Stimulated activated naive B cell treated with anti-CD40 and anti-IgM and Interleukin-4, amounts not matched to agents 10 μg/mL and 1 μg/mL and 100 μg/mL, for 72 hours (primary cell): Measurements from ENCODE around the gene DNAJC18.
"Not testable (repeated sequence)": the region's sequence is repeated elsewhere in the genome, so short reads cannot be mapped to it uniquely, and the experiment has no call there.

Source experiments
- ATAC-seq, 2 donors: fragments of 150-1000 bp; cut with Tn5 transposase; replicated peaks; 2 replicates each; pipeline ENCODE4 v1.10.0; 2021; ENCODE audit warnings: moderate library complexity in 1 of 2
- DNase-seq: peaks from one replicate; pipeline ENCODE4 v3.0.0; 2021
- H3K27ac Mint-ChIP-seq: one replicate; pipeline ENCODE4 v1.8.0; 2022; ENCODE audit warnings: mild to moderate bottlenecking, mixed read lengths
- H3K27me3 Mint-ChIP-seq, 2 donors: one replicate each; pipeline ENCODE4 v1.8.0; 2022; ENCODE audit warnings: mixed read lengths in 2 of 2
- H3K36me3 Mint-ChIP-seq, 2 donors: one replicate each; pipeline ENCODE4 v1.8.0; 2022; ENCODE audit warnings: mixed read lengths in 2 of 2, mild to moderate bottlenecking in 1 of 2
- H3K4me1 Mint-ChIP-seq, 2 donors: one replicate each; pipeline ENCODE4 v1.8.0; 2022; ENCODE audit warnings: mixed read lengths in 2 of 2, mild to moderate bottlenecking in 1 of 2
- H3K4me3 Mint-ChIP-seq, 2 donors: one replicate each; pipeline ENCODE4 v1.8.0; 2022; ENCODE audit warnings: mild to moderate bottlenecking in 2 of 2, mixed read lengths in 2 of 2, moderate library complexity in 1 of 2
- H3K9me3 Mint-ChIP-seq, 2 donors: one replicate each; pipeline ENCODE4 v1.8.0; 2022; ENCODE audit warnings: mixed read lengths in 2 of 2, mild to moderate bottlenecking in 1 of 2

DNAJC18 gene

DNA sequence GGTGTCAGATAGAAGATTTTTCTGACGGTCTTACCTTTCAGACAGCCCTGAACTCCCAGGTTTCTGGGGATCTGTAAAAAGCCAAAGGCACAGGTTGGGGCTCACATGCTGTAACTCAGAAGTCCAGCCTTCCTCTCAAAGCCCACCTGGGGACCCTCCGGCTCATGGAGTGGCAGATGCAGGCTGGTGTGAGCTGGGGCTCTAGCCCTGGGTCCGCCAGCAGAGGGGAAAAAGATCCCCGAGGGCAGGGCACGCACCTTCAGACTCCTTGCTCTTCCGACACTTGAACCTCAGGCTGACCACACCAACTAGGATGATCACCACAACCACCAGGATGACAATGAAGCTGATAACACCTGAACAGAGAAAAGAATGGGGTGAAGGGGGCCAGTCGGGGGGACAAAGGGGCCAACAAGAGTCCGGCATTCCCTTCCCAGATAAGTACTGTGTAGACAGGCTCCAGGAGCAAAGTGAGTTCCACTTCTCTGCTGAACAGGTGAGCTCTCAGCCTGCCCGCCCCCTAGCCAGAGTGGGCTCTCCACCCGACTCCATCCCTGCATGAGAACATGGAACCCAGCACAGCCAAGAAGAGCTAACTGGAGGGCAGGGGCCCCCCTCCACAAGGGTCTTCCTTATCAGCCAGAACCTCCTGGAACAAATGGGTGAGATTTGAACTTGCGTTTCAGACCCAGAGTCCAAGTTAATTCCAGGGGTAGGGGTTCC, 15.4 kb upstream of the DNAJC18 start:
- Mint-ChIP-seq H3K27me3 (no peaks in the 10 kb centered on the region), H3K36me3 (no peaks in the 10 kb centered on the region), H3K9me3 (peaks cover 0 to 2% of the 10 kb centered on the region in 2 donors), H3K4me3 (no peak overlapping the region), H3K27ac (peak overlapping the region; percentile 14), H3K4me1 (peaks cover 25 to 26% of the 10 kb centered on the region in 2 donors)
- ATAC-seq (no peak), DNase-seq (no peak)

- Mint-ChIP-seq H3K4me3 (no peak overlapping the region), H3K36me3 (no peaks in the 10 kb centered on the region), H3K9me3 (peaks cover 0 to 2% of the 10 kb centered on the region in 2 donors), H3K27me3 (no peaks in the 10 kb centered on the region), H3K4me1 (peaks cover 24% of the 10 kb centered on the region in 2 donors), H3K27ac (peak overlapping the region; percentile 27)
- ATAC-seq (peak; percentile 44 to 58), DNase-seq (peak; percentile 23)
These were observed 14.6 kb upstream of the DNAJC18 start for GRCh38 chr5:139453683-139454567.

DNA sequence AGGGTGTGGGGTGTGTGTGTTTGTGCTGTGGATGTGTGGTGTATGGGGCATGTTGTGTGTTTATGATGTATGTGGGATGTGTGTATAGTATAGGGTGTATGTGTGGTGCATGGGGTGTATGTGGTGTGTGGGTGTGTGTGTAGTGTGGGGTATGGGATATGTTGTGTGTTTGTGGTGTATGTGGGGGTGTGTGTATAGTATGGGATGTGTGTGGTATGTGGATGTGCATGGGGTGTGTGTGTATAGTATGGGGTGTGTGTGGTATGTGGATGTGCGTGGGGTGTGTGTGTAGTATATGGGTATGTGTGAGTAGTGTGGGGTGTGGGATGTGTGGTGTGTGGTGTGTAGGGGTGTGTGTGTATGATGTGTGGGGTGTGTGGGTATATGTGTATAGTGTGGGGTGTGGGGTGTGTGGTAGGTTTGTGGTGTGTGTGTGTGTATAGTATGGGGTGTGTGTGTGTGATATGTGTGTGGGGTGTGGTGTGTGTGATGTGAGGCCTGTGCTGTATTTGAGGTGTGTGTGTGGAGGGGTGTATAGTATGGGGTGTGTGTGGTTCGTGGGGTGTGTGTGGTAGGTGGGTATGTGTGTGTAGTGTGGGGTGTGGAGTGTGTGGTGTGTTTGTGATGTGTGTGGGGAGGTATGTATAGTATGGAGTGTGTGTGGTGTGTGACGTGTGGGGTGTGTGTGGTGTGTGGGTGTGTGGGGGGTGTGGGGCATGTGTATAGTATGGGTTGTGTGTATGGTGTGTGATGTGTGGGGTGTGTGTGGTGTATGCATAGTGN, 12.7 kb upstream of the DNAJC18 start:
- H3K9me3 Mint-ChIP-seq = peaks cover 2 to 8% of the 10 kb centered on the region in 2 donors

GRCh38 chr5:139451176-139451575, 11.9 kb upstream of the DNAJC18 start:
- Mint-ChIP-seq H3K4me1 (peaks cover 39 to 45% of the 10 kb centered on the region in 2 donors), H3K36me3 (peaks cover 0 to 11% of the 10 kb centered on the region in 2 donors), H3K4me3 (no peak overlapping the region), H3K9me3 (peaks cover 2 to 11% of the 10 kb centered on the region in 2 donors), H3K27me3 (no peaks in the 10 kb centered on the region), H3K27ac (no peak overlapping the region)
- DNase-seq = no peak
- no peak for ATAC-seq

More for the DNA sequence above, 12.7 kb upstream of the DNAJC18 start:
- DNase-seq (no peak), ATAC-seq (no peak)
- no peaks in the 10 kb centered on the region for H3K27me3 Mint-ChIP-seq
- H3K4me1 Mint-ChIP-seq = peaks cover 35 to 37% of the 10 kb centered on the region in 2 donors
- H3K27ac Mint-ChIP-seq = no peak overlapping the region
- peaks cover 0 to 5% of the 10 kb centered on the region in 2 donors for H3K36me3 Mint-ChIP-seq
- no peak overlapping the region for H3K4me3 Mint-ChIP-seq

DNA sequence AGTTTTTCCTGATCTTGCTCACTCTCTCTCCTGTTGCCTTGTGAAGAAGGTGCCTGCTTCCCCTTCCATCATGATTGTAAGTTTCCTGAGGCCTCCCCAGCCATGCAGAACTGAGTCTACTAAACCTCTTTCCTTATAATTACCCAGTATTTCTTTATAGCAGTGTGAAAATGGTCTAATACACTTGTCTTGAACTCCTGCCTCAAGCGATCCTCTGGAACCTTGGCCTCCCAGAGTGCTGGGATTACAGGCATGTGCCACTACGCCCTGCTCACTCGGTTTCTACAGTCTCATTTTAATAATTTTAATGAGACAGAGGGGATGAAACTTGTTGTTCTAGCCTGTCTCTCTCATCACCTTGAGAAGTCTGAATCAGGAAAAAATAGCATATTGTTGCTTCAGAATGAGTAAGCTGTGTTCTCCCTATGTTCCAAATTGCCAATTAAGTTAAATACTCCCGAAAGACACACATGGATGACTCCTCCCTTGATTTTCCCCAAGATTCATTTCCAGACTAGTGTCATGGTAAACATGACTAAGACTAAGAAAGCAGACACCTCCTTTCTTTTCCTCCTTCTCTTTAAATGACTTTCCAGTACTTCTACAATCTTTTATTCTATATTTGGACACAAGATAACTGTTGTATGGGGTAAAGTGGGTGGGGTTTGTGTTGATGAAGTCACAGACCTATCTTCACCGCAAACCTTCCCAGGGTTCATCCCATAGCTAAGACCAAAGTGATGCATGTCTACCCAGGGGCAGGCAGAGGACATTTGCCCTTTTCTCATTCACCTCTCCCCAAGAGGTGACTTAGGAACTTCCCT, 7.8 kb upstream of the DNAJC18 start:
- Mint-ChIP-seq H3K27me3 (peaks cover 0 to 4% of the 10 kb centered on the region in 2 donors), H3K36me3 (peaks cover 0 to 11% of the 10 kb centered on the region in 2 donors), H3K9me3 (peaks cover 0 to 11% of the 10 kb centered on the region in 2 donors), H3K4me1 (peaks cover 27 to 30% of the 10 kb centered on the region in 2 donors), H3K4me3 (peak overlapping the region in 1 of 2 donors; percentile 21), H3K27ac (peak overlapping the region; percentile 94)
- ATAC-seq (peak; percentile 77 to 84), DNase-seq (peak; percentile 46)

DNA sequence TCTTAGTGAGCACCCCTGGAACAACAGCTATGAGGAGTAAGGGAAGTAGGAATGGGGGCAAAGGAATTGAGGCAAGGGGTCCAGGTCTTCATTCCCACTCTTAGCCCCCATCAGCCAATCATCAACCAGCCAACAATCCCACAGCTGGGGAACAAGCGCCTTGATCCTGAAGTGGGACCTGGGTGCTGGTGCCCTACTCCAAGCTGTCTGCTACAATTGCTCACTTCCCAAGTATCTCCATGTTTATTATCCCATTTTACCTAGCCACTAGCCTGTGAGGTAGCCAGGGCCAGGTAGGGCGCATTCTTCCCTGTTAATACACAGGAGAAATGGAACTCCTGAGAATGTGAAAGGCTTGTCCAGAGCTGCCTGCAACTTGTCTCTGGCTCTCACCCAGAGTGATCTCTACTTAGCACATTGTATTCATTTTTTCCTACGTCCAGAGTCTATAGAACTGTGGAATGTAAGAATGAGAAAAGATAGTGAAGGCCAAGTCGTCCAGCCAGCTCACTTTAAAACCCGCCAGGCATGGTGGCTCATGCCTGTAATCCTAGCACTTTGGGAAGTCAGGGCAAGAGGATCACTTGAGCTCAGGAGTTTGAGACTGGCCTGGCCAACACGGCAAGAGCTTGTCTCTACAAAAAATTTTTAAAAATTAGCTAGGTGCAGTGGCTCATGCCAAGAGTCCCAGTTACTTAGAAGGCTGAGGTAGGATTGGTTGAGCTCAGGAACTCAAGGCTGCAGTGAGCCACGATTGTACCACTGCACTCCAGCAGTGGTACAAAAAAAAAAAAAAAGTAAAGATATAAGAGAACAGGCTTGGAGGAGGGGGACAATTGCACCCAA, 6.2 kb upstream of the DNAJC18 start:
- Mint-ChIP-seq H3K27ac (peak overlapping the region; percentile 62), H3K4me3 (no peak overlapping the region), H3K9me3 (peaks cover 0 to 11% of the 10 kb centered on the region in 2 donors), H3K36me3 (peaks cover 0 to 11% of the 10 kb centered on the region in 2 donors), H3K4me1 (peaks cover 27 to 30% of the 10 kb centered on the region in 2 donors), H3K27me3 (peaks cover 0 to 4% of the 10 kb centered on the region in 2 donors)
- ATAC-seq (no peak), DNase-seq (no peak)

GRCh38 chr5:139443831-139444453, 4.6 kb upstream of the DNAJC18 start:
- Mint-ChIP-seq H3K9me3 (peaks cover 0 to 11% of the 10 kb centered on the region in 2 donors), H3K27ac (no peak overlapping the region), H3K27me3 (peaks cover 0 to 4% of the 10 kb centered on the region in 2 donors), H3K36me3 (peaks cover 2 to 11% of the 10 kb centered on the region in 2 donors), H3K4me1 (peaks cover 35 to 38% of the 10 kb centered on the region in 2 donors), H3K4me3 (no peak overlapping the region)
- no peak for DNase-seq
- ATAC-seq = no peak

- not testable (repeated sequence) for H3K27me3 Mint-ChIP-seq, ATAC-seq, H3K27ac Mint-ChIP-seq, H3K9me3 Mint-ChIP-seq, H3K4me3 Mint-ChIP-seq, DNase-seq
- H3K36me3 Mint-ChIP-seq = peaks cover 8 to 16% of the 10 kb centered on the region in 2 donors
- H3K4me1 Mint-ChIP-seq = peaks cover 18 to 28% of the 10 kb centered on the region in 2 donors
These were observed 1.1 kb upstream of the DNAJC18 start for GRCh38 chr5:139440416-139440815.

GRCh38 chr5:139438707-139439012, 665 bp downstream of the DNAJC18 start:
- Mint-ChIP-seq H3K4me3 (peak overlapping the region; percentile 96 to 99), H3K4me1 (peaks cover 18 to 26% of the 10 kb centered on the region in 2 donors)
- DNase-seq = no peak

DNA sequence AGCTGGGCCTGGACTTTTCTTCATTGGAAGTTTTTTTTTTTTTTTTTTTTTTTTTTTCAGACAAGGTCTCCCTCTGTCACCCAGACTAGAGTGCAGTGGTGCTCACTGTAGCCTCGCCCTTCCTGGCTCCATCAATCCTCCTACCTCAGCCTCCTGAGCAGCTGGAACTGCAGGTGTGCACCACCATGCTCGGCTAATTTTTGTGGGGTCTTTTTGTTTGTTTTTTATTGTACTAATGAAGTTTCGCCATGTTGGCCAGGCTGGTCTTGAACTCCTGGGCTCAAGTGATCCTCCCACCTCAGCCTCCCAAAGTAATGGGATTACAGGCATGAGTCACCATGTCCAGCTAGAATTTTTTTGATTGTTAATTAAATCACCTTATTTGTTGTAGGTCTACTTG, 3.6 kb downstream of the DNAJC18 start:
- DNase-seq (no peak), ATAC-seq (no peak)
- H3K9me3 Mint-ChIP-seq = no peaks in the 10 kb centered on the region
- peaks cover 18 to 20% of the 10 kb centered on the region in 2 donors for H3K4me1 Mint-ChIP-seq
- no peak overlapping the region for H3K27ac Mint-ChIP-seq
- no peak overlapping the region for H3K4me3 Mint-ChIP-seq
- H3K36me3 Mint-ChIP-seq = peaks cover 12 to 25% of the 10 kb centered on the region in 2 donors
- H3K27me3 Mint-ChIP-seq = no peaks in the 10 kb centered on the region

More at GRCh38 chr5:139438707-139439012, 665 bp downstream of the DNAJC18 start:
- H3K36me3 Mint-ChIP-seq = peaks cover 12 to 21% of the 10 kb centered on the region in 2 donors
- peaks cover 0 to 4% of the 10 kb centered on the region in 2 donors for H3K27me3 Mint-ChIP-seq
- no peaks in the 10 kb centered on the region for H3K9me3 Mint-ChIP-seq
- peak overlapping the region; percentile 100 for H3K27ac Mint-ChIP-seq
- no peak for ATAC-seq

DNA sequence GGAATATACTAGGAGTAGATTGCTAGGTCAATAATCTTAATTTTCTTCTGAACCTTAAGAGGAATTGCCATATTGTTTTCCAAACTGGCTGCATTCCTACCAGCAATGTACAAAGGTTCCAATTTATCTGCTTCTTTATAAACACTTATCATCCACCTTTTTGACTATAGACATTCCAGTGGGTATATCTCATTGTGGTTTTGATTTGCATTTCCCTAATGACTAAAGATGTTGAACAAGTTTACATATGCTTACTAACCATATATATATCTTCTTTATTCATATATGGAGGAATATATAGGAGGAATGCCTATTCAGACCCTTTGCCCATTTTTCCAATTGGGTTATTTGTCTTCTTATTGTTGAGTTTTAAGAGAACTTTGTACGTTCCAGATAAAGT, 7.6 kb downstream of the DNAJC18 start:
- Mint-ChIP-seq H3K27me3 (no peaks in the 10 kb centered on the region), H3K27ac (no peak overlapping the region), H3K9me3 (no peaks in the 10 kb centered on the region), H3K36me3 (peaks cover 20 to 32% of the 10 kb centered on the region in 2 donors), H3K4me1 (no peaks in the 10 kb centered on the region), H3K4me3 (no peak overlapping the region)
- no peak for DNase-seq
- ATAC-seq = no peak

DNA sequence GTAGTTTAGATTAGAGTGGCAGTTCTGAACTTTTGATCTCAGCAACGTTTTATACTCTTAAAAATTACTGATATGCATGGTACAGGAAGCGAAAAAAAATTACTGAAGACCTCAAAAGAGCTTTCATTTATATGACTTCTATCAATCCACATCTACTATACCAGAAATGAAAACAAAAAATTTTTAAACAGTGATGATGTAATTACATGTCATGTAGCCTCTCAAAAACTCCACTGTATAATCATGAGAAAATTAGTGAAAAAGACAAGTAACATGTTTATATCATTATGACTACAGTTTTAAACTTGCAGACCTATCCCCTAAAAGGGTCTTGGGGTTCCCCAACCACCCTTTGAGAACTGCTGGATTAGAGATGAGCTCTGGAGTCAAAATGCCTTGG, 9.3 kb downstream of the DNAJC18 start:
- no peak for ATAC-seq
- peaks cover 24 to 30% of the 10 kb centered on the region in 2 donors for H3K36me3 Mint-ChIP-seq
- no peak overlapping the region for H3K27ac Mint-ChIP-seq

More for the DNA sequence above, 9.3 kb downstream of the DNAJC18 start:
- Mint-ChIP-seq H3K9me3 (no peaks in the 10 kb centered on the region), H3K4me1 (no peaks in the 10 kb centered on the region), H3K27me3 (no peaks in the 10 kb centered on the region), H3K4me3 (no peak overlapping the region)
- DNase-seq = no peak
